HG03565 (cell line): ENCODE measurements around the gene TCFL5.
"Not testable (repeated sequence)": the region's sequence is repeated elsewhere in the genome, so short reads cannot be mapped to it uniquely, and the experiment has no call there.

Experiments
- ATAC-seq: cut with Tn5 transposase; IDR thresholded peaks from one replicate; pipeline ENCODE4 v1.9.1; 2021; ENCODE audit warnings: mild to moderate bottlenecking, moderate library complexity; ENCODE audit not compliant: unreplicated experiment

TCFL5 gene

GRCh38 chr20:62858058-62858830 lies 3.4 kb downstream of the TCFL5 start:
- no peak for ATAC-seq

DNA sequence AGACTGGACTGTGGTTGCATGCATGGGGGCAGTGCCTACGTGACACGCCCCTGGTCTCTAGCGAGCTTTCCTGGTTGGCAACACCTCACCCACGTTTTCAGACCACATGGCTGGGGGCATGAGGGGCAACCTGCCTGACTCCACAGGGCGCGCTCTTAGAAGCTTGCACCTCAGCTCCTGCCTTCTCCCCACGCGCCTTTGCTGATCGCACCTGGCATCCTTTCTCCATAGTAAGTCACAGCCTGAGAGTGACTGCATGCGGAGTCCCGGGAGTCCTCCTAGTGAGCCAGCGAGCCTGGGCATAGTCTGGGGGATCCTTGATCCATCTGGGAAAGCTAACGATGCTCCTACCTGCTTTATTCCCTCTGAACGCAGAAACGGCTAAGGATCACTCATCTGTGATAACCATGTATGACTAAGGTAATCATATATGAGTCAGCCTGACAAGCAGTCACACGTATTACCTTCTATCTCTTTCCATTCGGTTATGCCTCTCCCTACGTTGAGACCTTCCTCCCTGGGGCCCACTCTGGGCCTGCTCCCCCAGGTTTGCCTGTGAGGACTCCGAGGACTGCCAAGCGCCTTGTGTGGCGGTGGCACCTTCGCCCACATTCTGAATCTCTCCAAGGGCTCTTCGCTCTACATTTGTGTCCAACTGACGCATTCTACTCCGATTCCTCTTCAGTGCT lies 4.5 kb downstream of the TCFL5 start:
- no peak for ATAC-seq

- ATAC-seq, result no peak
These were observed 6.5 kb downstream of the TCFL5 start for GRCh38 chr20:62855120-62855519.

DNA sequence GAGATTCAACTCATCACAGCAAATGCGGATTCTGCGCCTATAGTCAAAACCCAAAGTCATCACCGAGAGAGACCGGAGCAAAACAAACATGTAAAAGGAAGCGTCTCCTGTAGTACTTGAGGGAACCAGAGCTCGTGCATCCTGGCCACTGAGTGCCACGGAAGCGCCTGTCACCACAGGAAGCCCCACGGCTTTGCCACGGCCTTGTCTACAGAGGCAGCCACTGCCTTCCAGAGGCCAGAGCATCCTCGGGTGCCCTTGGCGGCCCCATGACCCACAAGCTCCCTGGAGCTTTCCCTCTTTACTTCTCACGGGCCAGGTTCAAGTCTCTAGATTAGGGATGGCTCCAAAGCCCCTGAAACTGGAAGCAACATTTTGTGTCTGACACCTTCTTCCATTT lies 7.5 kb downstream of the TCFL5 start:
- ATAC-seq, result no peak

DNA sequence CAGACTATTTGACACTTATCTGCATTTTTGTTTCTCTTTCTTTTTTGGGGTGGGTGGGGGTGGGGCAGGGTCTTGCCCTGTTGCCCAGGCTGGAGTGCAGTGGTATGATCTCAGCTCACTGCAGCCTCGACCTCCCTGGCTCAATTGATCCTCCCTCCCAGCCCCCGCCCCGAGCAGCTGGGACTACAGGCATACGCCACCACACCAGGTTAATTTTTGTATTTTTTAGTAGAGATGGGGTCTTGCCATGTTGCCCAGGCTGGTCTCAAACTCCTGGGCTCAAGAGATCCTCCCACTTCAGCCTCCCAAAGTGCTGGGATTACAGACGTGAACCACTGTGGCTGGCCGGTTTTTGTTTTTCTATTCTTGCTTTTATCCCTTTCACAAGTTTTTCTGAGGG lies 8.3 kb downstream of the TCFL5 start:
- ATAC-seq, result not testable (repeated sequence)

DNA sequence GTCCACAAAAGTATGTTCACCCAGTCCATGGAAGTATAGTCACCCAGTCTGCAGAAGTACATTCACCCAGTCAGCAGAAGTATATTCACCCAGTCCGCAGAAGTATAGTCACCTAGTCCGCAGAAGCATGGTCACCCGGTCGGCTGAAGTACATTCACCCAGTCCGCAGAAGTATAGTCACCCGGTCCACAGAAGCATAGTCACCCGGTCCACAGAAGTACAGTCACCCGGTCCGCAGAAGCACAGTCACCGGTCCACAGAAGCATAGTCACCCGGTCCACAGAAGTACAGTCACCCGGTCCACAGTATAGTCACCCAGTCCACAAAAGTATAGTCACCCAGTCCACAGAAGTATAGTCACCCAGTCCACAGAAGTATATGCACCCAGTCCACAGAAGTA lies 8.8 kb downstream of the TCFL5 start:
- no peak for ATAC-seq

DNA sequence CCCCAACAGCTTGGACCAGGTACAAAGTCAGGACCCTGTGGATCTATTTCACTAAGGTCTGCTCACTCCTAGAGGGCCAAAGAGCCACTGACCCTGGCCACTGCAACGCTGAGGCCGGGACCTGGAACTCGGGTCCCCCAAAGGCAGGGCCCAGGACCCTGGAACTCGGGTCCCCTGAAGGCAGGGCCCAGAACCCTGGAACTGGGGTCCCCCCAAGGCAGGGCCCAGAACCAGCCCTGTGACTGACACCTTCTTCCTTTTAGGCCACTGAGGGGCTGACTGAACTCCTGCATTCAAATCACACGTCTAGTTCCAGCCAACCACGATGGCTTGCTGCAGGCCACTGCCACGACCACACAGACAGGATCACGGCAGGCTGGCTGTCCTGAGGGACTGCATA lies 9.4 kb downstream of the TCFL5 start:
- no peak for ATAC-seq

DNA sequence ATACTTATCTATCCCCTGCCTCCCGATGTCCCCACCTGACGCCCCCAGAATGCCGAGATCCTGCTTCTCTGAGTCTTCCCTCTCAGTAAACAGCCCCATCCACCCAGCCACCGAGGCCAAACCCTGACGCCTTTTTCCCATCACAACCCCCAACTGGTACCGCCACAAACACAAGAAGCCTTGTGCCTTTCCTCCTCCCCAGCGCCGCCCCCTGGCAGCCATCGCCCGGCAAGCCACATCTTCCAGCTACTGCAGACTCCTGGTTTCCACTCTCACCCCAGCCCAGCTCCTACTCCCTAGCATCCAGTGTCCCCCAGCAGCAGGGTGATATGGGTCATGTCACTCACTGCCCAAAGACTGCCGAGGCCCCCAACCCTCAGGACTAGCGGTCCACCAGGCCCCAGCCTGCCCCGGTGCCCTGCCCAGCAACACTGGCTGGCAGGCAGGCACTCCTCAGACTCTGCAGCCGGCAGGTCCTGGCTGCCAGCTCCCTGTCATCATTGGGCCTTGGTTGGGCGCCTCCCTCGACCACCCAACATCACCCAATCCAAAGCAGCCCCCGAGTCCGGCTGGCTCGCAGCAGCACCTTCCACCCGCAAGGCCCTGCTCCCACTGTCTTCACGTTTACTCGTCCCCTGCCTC lies 11.2 kb downstream of the TCFL5 start:
- no peak for ATAC-seq

DNA sequence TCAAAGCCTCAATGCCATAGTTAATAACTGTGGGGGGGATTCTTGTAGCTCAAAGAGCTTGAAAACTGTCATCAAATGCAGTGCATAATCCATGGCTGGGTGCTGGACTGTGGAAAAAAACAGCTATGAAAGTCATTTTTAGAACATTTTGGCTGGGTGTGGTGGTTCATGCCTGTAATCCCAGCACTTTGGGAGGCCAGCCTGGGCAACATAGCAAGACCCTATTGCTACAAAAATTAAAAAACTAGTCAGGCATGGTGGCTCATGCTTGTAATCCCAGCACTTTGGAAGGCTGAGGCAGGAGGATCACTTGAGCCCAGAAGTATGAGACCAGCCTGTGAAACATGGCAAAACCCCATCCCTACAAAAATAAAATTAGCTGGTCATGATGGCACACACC lies 12.2 kb downstream of the TCFL5 start:
- no peak for ATAC-seq

- ATAC-seq, result not testable (repeated sequence)
These were observed 12.7 kb downstream of the TCFL5 start for GRCh38 chr20:62848917-62849316.

GRCh38 chr20:62846166-62846890 lies 15.3 kb downstream of the TCFL5 start:
- ATAC-seq, result no peak

DNA sequence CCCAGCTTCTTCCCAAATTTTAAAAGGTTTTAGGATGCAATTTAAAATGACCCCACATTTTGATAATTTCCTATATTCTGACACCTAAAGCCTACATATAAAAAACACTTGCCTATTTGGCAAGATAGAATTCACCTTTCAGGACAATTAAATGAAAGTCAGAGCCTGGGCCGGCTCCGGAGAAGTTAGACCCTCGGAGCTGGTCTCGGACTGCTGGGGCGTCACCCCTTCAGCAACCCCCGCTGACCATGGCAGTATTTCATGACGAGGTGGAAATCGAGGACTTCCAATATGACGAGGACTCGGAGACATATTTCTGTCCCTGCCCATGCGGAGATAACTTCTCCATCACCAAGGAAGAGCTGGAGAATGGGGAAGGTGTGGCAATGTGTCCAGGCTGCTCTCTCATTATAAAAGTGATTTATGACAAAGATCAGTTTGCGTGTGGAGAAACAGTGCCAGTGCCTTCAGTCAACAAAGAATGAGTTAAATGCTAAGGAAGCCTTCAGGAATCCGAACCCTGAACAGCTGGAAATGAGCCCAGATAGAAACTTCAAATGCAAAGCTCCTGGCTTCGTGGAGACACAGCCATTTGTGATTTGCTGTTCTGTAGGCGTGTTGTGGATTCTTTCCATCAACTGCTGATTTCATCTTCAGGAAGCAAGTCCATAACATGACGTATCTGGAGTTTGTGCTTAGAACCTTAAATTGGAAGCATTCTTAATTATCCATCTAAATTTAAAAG lies 16.0 kb downstream of the TCFL5 start:
- ATAC-seq, result no peak

GRCh38 chr20:62844182-62844581 lies 17.4 kb downstream of the TCFL5 start:
- ATAC-seq, result no peak

DNA sequence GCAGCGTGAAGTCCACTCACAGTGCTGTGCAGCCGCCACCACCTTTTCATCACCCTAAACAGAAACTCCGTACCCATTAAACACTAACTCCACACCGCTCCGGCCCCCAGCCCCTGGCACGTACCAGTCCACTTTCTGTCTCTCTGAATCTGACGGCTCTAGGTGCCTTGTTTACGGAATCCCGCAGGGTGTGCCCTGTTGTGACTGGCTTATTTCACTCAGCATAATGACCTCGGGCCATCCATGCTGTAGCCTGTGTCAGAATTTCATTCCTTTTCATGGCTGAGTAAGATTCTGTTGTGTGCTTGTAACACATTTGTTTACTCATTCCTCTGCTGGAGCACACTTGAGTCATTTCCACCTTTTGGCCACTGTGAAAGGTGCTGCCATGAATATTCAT lies 18.0 kb downstream of the TCFL5 start:
- no peak for ATAC-seq

DNA sequence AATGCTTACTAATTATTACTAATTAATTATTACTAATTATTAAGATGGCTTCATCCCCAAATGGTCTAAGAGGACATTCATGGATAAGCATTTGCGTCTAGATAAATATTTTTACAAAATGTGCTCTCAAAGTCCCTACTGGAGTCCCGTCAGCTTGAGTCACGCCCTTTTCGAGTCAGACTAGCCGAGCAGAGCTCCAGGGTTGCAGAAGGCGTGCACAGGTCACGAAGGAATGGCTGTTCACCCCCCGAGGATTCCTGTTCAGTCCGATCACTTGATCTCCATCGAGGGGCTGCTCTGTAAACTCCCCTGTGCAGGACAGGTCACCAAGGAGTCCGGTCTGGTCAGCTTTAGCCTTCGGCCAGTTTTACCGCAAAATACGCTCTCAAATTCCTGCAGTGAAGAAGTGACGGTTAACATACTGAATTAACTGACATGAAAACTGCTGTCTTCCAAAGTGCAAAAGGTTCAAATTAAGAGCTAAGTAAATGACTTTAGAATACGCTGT lies 19.9 kb downstream of the TCFL5 start:
- no peak for ATAC-seq

DNA sequence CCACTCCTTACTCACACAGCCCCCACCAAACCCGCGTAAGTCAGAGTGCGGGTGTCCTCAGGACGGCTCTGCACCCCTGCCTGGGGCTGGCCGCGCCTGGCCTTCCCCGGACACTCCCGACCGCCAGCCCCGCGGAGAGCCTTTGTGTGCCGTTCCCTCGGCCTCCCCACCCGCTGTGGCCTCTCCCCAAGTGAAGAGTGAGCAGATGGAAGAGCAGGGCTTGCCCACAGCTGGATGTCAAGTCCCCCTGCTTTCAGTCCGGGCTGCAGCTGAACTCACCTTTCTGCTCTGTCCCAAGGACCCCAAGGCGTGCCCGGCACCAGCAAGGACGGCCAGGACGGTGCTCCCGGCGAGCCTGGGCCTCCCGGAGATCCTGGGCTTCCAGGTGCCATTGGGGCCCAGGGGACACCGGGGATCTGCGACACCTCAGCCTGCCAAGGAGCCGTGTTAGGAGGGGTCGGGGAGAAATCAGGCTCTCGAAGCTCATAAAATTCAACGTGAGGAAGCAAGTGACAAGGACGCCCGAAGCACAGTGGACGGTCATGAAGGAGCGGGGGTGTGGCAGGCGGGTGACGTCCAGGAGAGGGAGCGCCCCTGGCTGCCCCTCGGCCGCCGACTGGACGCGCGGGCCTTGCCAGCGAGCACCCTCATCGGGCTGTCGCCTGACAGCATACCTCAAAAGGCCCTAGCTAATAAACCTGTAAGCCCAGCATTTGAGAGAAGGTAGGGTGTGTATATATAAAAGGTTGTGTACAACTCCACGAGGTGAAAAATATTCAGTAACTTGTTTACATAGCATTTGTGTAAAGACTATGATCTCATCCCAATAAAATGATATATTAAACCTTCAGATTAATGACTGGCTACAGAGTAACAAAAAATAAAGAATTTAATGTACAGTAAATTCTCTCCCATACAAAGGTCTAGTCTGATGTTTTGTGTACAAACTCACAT lies 21.1 kb downstream of the TCFL5 start:
- ATAC-seq, result no peak

GRCh38 chr20:62839816-62840215 lies 21.8 kb downstream of the TCFL5 start:
- no peak for ATAC-seq

- no peak for ATAC-seq
These were observed 22.4 kb downstream of the TCFL5 start for GRCh38 chr20:62839261-62839660.

DNA sequence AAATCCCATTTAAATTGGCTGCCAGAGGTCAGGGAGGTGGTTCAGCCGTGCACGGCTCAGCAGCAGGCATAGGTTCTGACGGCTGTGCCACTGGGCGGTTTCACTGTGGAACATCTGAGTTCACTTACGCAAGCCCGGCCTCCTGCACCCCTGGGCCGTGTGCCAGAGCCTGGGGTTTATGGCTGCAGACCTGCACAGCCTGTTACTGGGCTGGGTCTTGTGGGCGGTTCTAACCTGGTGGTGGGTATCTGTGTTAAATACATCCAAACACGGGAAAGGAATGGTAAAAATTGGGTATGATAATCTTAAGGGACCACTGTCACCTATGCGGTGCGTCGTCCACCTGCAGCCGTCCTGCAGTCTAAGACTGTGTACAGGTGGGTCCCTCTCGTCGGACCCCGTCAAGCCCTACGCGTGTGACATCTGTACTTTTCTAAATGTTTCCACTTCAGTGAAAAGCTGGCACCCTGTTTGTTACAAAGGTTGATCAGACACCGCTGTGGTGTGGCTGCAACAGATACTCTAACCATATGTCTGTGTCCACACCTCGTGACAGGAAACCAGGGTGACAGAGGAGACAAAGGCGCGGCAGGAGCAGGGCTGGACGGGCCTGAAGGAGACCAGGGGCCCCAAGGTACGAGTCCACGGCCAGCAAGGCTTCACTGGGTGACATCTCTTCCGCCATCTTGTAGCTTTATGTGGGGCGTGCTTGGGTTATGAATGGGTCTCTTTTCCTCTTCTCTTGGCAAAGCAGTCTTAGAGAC lies 23.3 kb downstream of the TCFL5 start:
- ATAC-seq, result no peak
